ENCODE data around the gene BABAM2. TPM values are rescaled to one million over a fixed set of nuclear protein-coding genes. Genes with fewer than 3 reads are reported as not detected.

The BABAM2 gene
- total and polyA plus RNA-seq, 9 of the 15 experiments (the other 6 are each of a cell fraction or from before 2014, with no cell fraction given) = 10.9 to 37.4 (median 25.6) TPM

GRCh38 chr2:28321426-28321825 is 430.9 kb downstream of the BABAM2 start:
- Histone ChIP-seq H3K9ac (ENCODE audit: insufficient read depth in 1 of 2, low read depth in 2 of 2, low read length in 2 of 2) (no peak overlapping the region), H3K4me3 (no peak overlapping the region), H3K4me2 (ENCODE audit: insufficient read depth, low read length) (no peak overlapping the region), H3K27ac (ENCODE audit: extremely low read depth, low read depth, low read length) (no peak overlapping the region), H3K9me1 (ENCODE audit: control insufficient read depth, insufficient read depth, low read length) (no peaks in the 10 kb centered on the region), H3K9me3 (replicated peaks; ENCODE audit: control insufficient read depth, insufficient read depth, low read depth, low read length) (no peaks in the 10 kb centered on the region), H3K36me3 (ENCODE audit: control insufficient read depth, insufficient read depth, low read length) (no peaks in the 10 kb centered on the region), H3K79me2 (ENCODE audit: control insufficient read depth, insufficient read depth, low read length) (no peaks in the 10 kb centered on the region), H3K27me3 (ENCODE audit: control insufficient read depth in 2 of 2, insufficient read depth in 2 of 2, low read length in 2 of 2) (no peaks in the 10 kb centered on the region), H2AFZ (ENCODE audit: low read depth, low read length) (no peak overlapping the region), H4K20me1 (replicated peaks; ENCODE audit: control insufficient read depth, insufficient read depth, low read length) (no peaks in the 10 kb centered on the region), H3K4me1 (replicated peaks in 1 of 2; ENCODE audit: control insufficient read depth in 2 of 2, insufficient read depth in 2 of 2, low read length in 2 of 2) (peaks cover 10 to 16% of the 10 kb centered on the region in 2 experiments; a peak in 3 of 5 replicates)
- ChIA-PET CTCF (ENCODE audit: low intra/inter-chr PET ratio) (interaction anchor here (0.6 kb wide), 1 partner anchor 70 kb away, joined by 4 read pairs; no protein-coding TSS in a partner anchor), POLR2A (interaction anchor here (0.6 to 0.7 kb wide), 2 partner anchors 13 to 342 kb away, joined by 3 to 4 read pairs; no protein-coding TSS in a partner anchor)
- in situ Hi-C loops (cut with MboI) (no loop called here), intact Hi-C loops (cut with micrococcal nuclease) (no loop called here)
- BruUV-seq (replicated peaks) = no TSS peak
- WGBS (ENCODE audit: insufficient coverage, low coverage, missing lambda C conversion rate) = 48% methylated on average over 4 of the region's 4 CpGs
- TF ChIP-seq TFE3 (CRISPR knock-in tag; IDR thresholded peaks at IDR 0.05) (no peak), PHB2 (IDR thresholded peaks at IDR 0.05; ENCODE audit: low read depth) (no peak), ADNP (tag; IDR thresholded peaks at IDR 0.05) (no peak), ZNF780A (CRISPR knock-in tag; IDR thresholded peaks at IDR 0.05) (no peak), PTRF (tag; IDR thresholded peaks at IDR 0.05) (no peak), ZNF174 (CRISPR knock-in tag; IDR thresholded peaks at IDR 0.05) (no peak), ZFP1 (CRISPR knock-in tag; IDR thresholded peaks at IDR 0.05) (no peak), MCM3 (IDR thresholded peaks at IDR 0.05) (no peak)
- ATAC-seq = no peak
- DNase-seq (ENCODE audit: extremely low read depth in 1 of 4, low spot score in 3 of 4) = no peak
- FAIRE-seq = no peak
